GM23338 (cell line): ENCODE data around the gene KMT2E. TPM values are rescaled to one million over a fixed set of nuclear protein-coding genes. Genes with fewer than 3 reads are reported as not detected.

Source experiments
- ATAC-seq: fragments of 200-7000 bp; cut with Tn5 transposase; 3 replicates; pipeline ENCODE4 v1.9.1; 2020
- DNase-seq: peaks from one replicate; pipeline ENCODE4 v3.0.0-alpha.2; 2015; ENCODE audit warnings: low spot score
- H2AFZ ChIP-seq: fragments of 200-600 bp; sonication (generic); 2 replicates; pipeline ENCODE4 v1.8.0; 2016; ENCODE audit warnings: antibody characterized with exemption, mild to moderate bottlenecking, moderate library complexity
- H3F3A ChIP-seq: fragments of 200-600 bp; sonication (generic); replicated peaks from 2 replicates; pipeline ENCODE4 v1.8.0; 2017; ENCODE audit warnings: antibody characterized with exemption, mixed run types, low read depth
- H3K27ac ChIP-seq: fragments of 200-600 bp; sonication (generic); 2 replicates; pipeline ENCODE4 v1.6.1; 2016; ENCODE audit warnings: low read depth
- H3K27me3 ChIP-seq: fragments of 200-600 bp; sonication (generic); 2 replicates; pipeline ENCODE4 v1.8.0; 2016; ENCODE audit warnings: mild to moderate bottlenecking, mixed run types, moderate library complexity; ENCODE audit not compliant: insufficient read depth
- H3K36me3 ChIP-seq: fragments of 200-600 bp; sonication (generic); 2 replicates; pipeline ENCODE4 v1.8.0; 2016; ENCODE audit warnings: mild to moderate bottlenecking; ENCODE audit not compliant: insufficient read depth
- H3K4me1 ChIP-seq: fragments of 200-600 bp; sonication (generic); 2 replicates; pipeline ENCODE4 v1.8.0; 2016; ENCODE audit warnings: mild to moderate bottlenecking, moderate library complexity; ENCODE audit not compliant: insufficient read depth
- H3K4me2 ChIP-seq: fragments of 200-600 bp; sonication (generic); 2 replicates; pipeline ENCODE4 v1.7.1; 2017; ENCODE audit warnings: mixed run types
- H3K4me3 ChIP-seq: fragments of 200-600 bp; sonication (generic); 2 replicates; pipeline ENCODE4 v1.6.1; 2016; ENCODE audit warnings: mixed run types
- H3K79me2 ChIP-seq: fragments of 200-600 bp; sonication (generic); replicated peaks from 2 replicates; pipeline ENCODE4 v1.8.0; 2017; ENCODE audit warnings: mild to moderate bottlenecking; ENCODE audit not compliant: insufficient read depth
- H3K9me2 ChIP-seq: fragments of 200-600 bp; sonication (generic); 2 replicates; pipeline ENCODE4 v1.8.0; 2017; ENCODE audit not compliant: insufficient read depth
- H4K20me1 ChIP-seq: fragments of 200-600 bp; sonication (generic); replicated peaks from 2 replicates; pipeline ENCODE4 v1.8.0; 2017; ENCODE audit warnings: mild to moderate bottlenecking; ENCODE audit not compliant: insufficient read depth
- H3K27ac Mint-ChIP-seq: 2 replicates; pipeline ENCODE4 v1.8.0; 2020; ENCODE audit warnings: inconsistent platforms, mild to moderate bottlenecking, moderate library complexity, mixed read lengths
- H3K27me3 Mint-ChIP-seq: 3 replicates; pipeline ENCODE4 v1.8.0; 2022; ENCODE audit warnings: low read depth, mild to moderate bottlenecking, moderate library complexity, mixed read lengths, inconsistent platforms; ENCODE audit not compliant: insufficient read depth, poor library complexity
- H3K36me3 Mint-ChIP-seq: 3 replicates; pipeline ENCODE4 v1.8.0; 2021; ENCODE audit warnings: low read depth, mild to moderate bottlenecking, inconsistent platforms, moderate library complexity, mixed read lengths
- H3K4me1 Mint-ChIP-seq: 3 replicates; pipeline ENCODE4 v1.8.0; 2020; ENCODE audit warnings: mild to moderate bottlenecking, inconsistent platforms, mixed read lengths
- H3K4me3 Mint-ChIP-seq: 3 replicates; pipeline ENCODE4 v1.8.0; 2021; ENCODE audit warnings: moderate library complexity, mild to moderate bottlenecking, inconsistent platforms, mixed read lengths
- H3K9me3 Mint-ChIP-seq: 3 replicates; pipeline ENCODE4 v1.8.0; 2020; ENCODE audit warnings: moderate library complexity, mild to moderate bottlenecking, inconsistent platforms, mixed read lengths
- CREB1 ChIP-seq: fragments of 250-450 bp; sonication (Bioruptor Pico); IDR thresholded peaks from 2 replicates; pipeline ENCODE4 v1.5.0; 2020; ENCODE audit warnings: low read depth, mild to moderate bottlenecking, moderate library complexity
- CTCF ChIP-seq, 2 experiments: fragments of 200-600 bp in 1 of 2; sonication (generic) in 1 of 2; conservative IDR thresholded peaks; 2 replicates each; pipeline versions ENCODE4 v1.5.1 to v1.6.1; 2016 to 2017; ENCODE audit warnings: antibody characterized with exemption in 2 of 2, low read depth in 2 of 2, mild to moderate bottlenecking in 2 of 2, moderate library complexity in 1 of 2
- EZH2 ChIP-seq: fragments of 200-600 bp; sonication (generic); IDR thresholded peaks from one replicate; pipeline ENCODE4 v1.8.0; 2017; ENCODE audit warnings: antibody characterized with exemption, mild to moderate bottlenecking, low read depth; ENCODE audit not compliant: unreplicated experiment
- EZH2phosphoT487 ChIP-seq: fragments of 200-600 bp; sonication (generic); IDR thresholded peaks from one replicate; pipeline ENCODE4 v1.8.1; 2018; ENCODE audit warnings: antibody characterized with exemption; ENCODE audit not compliant: unreplicated experiment
- NANOG ChIP-seq: IDR thresholded peaks from 2 replicates; pipeline ENCODE4 v1.6.1; 2016; ENCODE audit warnings: antibody characterized with exemption, borderline replicate concordance
- POLR2AphosphoS5 ChIP-seq: IDR thresholded peaks from 2 replicates; pipeline ENCODE4 v1.6.1; 2016; ENCODE audit warnings: antibody characterized with exemption, low read depth
- STAT1 ChIP-seq: IDR thresholded peaks from one replicate; pipeline ENCODE4 v1.6.1; 2016; ENCODE audit warnings: antibody characterized with exemption; ENCODE audit not compliant: unreplicated experiment
- ZNF331 ChIP-seq: fragments of 250-450 bp; sonication (Bioruptor Pico); IDR thresholded peaks from 2 replicates; pipeline ENCODE4 v1.5.0; 2020; ENCODE audit warnings: low read depth, mild to moderate bottlenecking, moderate library complexity
- ZNF462 ChIP-seq: fragments of 250-450 bp; sonication (Bioruptor Pico); IDR thresholded peaks from 2 replicates; pipeline ENCODE4 v1.5.0; 2020; ENCODE audit warnings: mild to moderate bottlenecking, moderate library complexity
- polyA plus RNA-seq: library from polyadenylated mRNA; unstranded; fragments of >200 nt; fragmentation: Nextera tagmentation; extraction: Ambion mirVana; gene quantifications from 2 replicates; pipeline ENCODE4 v1.2.1, GENCODE V29; 2016
- total RNA-seq: library from RNA; depleted of rRNA; stranded (reverse); fragments of >200 nt; shearing (Covaris generic); gene quantifications from 2 replicates; pipeline ENCODE4 v1.2.3, GENCODE V29; 2014
- TF ChIP-seq, protein P1 (sequence below): IDR thresholded peaks from one replicate; pipeline ENCODE4 v1.6.1; 2018; ENCODE audit warnings: antibody characterized with exemption; ENCODE audit not compliant: unreplicated experiment

Gene KMT2E
- total and polyA plus RNA-seq, 2 experiments from 2014 or later: 50.2 to 70.9 TPM

DNA sequence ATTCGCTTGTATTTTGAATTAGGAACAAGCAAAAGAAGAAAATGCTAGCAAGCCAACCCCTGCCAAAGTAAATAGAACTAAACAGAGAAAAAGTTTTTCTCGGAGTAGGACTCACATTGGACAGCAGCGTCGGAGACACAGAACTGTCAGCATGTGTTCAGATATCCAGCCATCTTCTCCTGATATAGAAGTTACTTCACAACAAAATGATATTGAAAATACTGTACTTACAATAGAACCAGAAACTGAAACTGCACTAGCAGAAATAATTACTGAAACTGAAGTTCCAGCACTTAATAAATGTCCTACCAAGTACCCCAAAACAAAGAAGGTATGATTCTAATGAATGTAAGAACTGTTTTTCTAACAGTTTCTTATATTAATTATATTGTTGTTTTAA lies 87.9 kb downstream of the KMT2E start (continued):
- TF ChIP-seq CTCF (conservative IDR thresholded peaks at IDR 0.05; ENCODE audit: low read depth in 2 of 2) (no peak), NANOG (no peak), POLR2AphosphoS5 (no peak)

GRCh38 chr7:105102557-105103352 lies 88.8 kb downstream of the KMT2E start:
- H3K4me2 ChIP-seq: no peak overlapping the region
- Mint-ChIP-seq H3K4me1 (no peaks in the 10 kb centered on the region), H3K4me3 (no peak overlapping the region), H3K36me3 (peaks cover 48% of the 10 kb centered on the region), H3K27ac (no peak overlapping the region), H3K9me3 (no peaks in the 10 kb centered on the region), H3K27me3 (peaks cover 2% of the 10 kb centered on the region)
- no peaks in the 10 kb centered on the region for H3F3A ChIP-seq
- ATAC-seq (no peak), DNase-seq (no peak)
- no peaks in the 10 kb centered on the region for H3K4me1 ChIP-seq
- no peaks in the 10 kb centered on the region for H3K9me2 ChIP-seq
- H3K36me3 ChIP-seq: peaks cover 27% of the 10 kb centered on the region; the same call in 1 of the 2 replicates
- H3K27ac ChIP-seq: no peak overlapping the region
- no peak overlapping the region for H3K4me3 ChIP-seq
- no peak overlapping the region for H2AFZ ChIP-seq
- no peaks in the 10 kb centered on the region for H3K27me3 ChIP-seq
- H4K20me1 ChIP-seq: peaks cover 8% of the 10 kb centered on the region; the same call in 1 of the 2 replicates
- no peaks in the 10 kb centered on the region for H3K79me2 ChIP-seq
- TF ChIP-seq CREB1 (CRISPR knock-in tag): no peak
- TF ChIP-seq, protein P1, sequence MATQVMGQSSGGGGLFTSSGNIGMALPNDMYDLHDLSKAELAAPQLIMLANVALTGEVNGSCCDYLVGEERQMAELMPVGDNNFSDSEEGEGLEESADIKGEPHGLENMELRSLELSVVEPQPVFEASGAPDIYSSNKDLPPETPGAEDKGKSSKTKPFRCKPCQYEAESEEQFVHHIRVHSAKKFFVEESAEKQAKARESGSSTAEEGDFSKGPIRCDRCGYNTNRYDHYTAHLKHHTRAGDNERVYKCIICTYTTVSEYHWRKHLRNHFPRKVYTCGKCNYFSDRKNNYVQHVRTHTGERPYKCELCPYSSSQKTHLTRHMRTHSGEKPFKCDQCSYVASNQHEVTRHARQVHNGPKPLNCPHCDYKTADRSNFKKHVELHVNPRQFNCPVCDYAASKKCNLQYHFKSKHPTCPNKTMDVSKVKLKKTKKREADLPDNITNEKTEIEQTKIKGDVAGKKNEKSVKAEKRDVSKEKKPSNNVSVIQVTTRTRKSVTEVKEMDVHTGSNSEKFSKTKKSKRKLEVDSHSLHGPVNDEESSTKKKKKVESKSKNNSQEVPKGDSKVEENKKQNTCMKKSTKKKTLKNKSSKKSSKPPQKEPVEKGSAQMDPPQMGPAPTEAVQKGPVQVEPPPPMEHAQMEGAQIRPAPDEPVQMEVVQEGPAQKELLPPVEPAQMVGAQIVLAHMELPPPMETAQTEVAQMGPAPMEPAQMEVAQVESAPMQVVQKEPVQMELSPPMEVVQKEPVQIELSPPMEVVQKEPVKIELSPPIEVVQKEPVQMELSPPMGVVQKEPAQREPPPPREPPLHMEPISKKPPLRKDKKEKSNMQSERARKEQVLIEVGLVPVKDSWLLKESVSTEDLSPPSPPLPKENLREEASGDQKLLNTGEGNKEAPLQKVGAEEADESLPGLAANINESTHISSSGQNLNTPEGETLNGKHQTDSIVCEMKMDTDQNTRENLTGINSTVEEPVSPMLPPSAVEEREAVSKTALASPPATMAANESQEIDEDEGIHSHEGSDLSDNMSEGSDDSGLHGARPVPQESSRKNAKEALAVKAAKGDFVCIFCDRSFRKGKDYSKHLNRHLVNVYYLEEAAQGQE: no peak
- no peak for TF ChIP-seq ZNF331 (CRISPR knock-in tag)
- TF ChIP-seq CTCF (conservative IDR thresholded peaks at IDR 0.05; ENCODE audit: low read depth in 2 of 2): no peak
- TF ChIP-seq EZH2phosphoT487: no peak
- no peak for TF ChIP-seq EZH2
- TF ChIP-seq POLR2AphosphoS5: no peak
- no peak for TF ChIP-seq ZNF462
- no peak for TF ChIP-seq STAT1
